GM19025 (cell line): ENCODE results near the gene AMER3.
A peak's percentile ranks its signal among the peaks of the same experiment; 100 is the strongest.
"Not testable (repeated sequence)": the region's sequence is repeated elsewhere in the genome, so short reads cannot be mapped to it uniquely, and the experiment has no call there.

Experiments used
- ATAC-seq: cut with Tn5 transposase; IDR thresholded peaks from one replicate; pipeline ENCODE4 v1.9.1; 2021; ENCODE audit warnings: mild to moderate bottlenecking, low read depth, moderate library complexity; ENCODE audit not compliant: unreplicated experiment

Gene AMER3, protein sequence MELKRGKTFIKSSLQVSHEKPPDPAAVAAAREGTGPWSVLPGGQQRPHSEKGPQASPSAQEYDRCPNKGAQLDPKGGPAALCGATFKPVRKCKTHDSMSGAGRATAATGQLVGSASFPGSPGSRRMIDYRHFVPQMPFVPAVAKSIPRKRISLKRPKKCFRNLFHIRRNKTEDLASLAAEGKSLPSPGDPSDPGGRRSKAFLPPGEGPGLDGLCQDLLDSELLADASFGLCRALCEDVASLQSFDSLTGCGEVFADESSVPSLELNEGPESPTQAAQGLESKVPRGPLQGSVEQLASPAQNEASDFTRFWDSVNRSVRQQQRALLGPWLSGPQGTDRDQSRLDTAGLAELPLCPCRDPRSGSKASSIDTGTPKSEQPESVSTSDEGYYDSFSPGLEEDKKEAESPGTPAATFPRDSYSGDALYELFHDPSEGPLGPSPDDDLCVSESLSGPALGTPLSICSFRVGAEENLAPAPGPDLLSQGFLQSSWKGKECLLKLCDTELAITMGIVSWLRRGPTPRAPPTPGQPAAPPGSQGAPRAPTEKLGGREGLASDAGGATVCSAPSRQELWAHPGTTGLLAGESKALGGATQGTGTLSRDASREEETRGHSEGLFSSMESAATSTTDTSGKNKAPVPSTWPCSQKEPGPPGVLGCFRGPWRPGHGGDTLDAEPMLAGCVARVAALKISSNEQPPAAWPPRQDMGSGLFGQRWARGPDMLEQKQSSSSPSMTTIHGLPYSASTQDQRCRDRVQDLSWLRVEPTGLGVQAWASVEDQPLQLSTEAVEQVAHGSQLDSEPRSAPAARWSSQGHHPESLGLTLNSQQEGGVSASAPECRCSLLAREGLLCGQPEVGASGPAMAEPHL

GRCh38 chr2:130755256-130756052 is at the start of gene AMER3:
TSS of gene AMER3 (plus strand) at chr2:130755540. CDS start at chr2:130762073, 6,533 bp downstream.
- peak; percentile 32 for ATAC-seq

DNA sequence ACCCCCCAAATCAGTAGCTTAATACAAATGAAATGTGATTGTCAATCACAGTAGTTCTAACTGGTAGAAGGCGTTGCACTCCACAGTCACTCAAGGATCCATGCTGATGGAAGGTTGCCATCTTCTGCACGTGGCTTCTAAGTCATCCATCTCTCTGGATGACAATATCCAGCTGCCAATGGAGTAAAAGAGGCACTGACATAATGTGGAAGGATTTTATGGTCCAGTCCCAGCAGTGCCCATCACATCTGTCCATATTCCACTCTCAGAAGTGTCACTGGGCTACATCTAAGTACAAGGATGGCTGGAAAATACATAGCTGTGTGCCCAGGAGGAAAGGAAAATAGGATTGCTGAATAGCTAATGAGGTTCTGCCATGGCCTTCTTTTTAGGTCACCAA is 40.5 kb upstream of the AMER3 start:
- ATAC-seq = not testable (repeated sequence)

- no peak for ATAC-seq
Observed at GRCh38 chr2:130720036-130720435, 35.3 kb upstream of the AMER3 start.

DNA sequence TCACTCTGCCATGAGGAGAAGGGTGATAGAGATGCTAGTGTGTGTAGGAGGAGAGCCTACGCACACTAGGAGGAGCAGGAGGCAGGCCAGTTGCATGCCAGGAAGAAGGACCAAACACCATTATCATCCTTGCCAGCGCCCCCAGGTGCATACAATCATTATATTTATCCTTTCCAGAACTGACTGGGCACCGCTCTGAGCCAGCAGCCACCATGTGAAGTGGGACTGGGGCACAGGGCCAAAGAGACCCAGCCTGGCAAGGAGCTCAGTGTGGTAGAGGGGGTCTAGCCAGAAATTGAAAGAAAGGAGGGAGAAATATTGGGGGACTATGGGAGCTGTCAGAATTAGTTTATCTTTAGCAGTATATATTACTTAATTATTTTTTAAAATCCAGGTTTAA is 34.8 kb upstream of the AMER3 start:
- ATAC-seq = no peak

DNA sequence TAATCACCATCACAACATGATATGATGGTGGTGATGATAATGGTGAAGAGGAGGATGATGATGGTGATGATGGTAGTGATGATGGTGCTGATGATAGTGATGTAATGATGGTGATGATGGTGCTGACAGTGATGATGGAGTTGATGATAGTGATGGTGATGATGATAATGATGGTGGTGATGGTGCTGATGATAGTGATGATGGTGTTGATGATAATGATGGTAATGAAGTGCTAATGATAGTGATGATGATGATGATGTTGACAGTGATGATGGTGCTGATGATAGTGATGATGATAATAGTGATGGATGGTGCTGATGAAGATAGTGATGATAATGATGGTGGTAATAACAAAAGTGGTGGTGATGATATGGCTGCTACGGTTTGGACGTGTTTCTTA is 30.9 kb upstream of the AMER3 start:
- no peak for ATAC-seq

GRCh38 chr2:130726614-130727180 is 28.6 kb upstream of the AMER3 start:
- ATAC-seq = no peak

- peak; percentile 90 for ATAC-seq
Observed at GRCh38 chr2:130727286-130727924, 27.9 kb upstream of the AMER3 start.

GRCh38 chr2:130728007-130728454 is 27.3 kb upstream of the AMER3 start:
- no peak for ATAC-seq

- no peak for ATAC-seq
Observed at GRCh38 chr2:130728549-130729316, 26.6 kb upstream of the AMER3 start, which contains the start of gene GPR148. TSS of gene GPR148 (plus strand) at chr2:130729070. CDS start at chr2:130729152, 82 bp downstream.

GRCh38 chr2:130729322-130730299 is 25.7 kb upstream of the AMER3 start:
- ATAC-seq = no peak

GRCh38 chr2:130732257-130732656 is 23.1 kb upstream of the AMER3 start:
- ATAC-seq = not testable (repeated sequence)

DNA sequence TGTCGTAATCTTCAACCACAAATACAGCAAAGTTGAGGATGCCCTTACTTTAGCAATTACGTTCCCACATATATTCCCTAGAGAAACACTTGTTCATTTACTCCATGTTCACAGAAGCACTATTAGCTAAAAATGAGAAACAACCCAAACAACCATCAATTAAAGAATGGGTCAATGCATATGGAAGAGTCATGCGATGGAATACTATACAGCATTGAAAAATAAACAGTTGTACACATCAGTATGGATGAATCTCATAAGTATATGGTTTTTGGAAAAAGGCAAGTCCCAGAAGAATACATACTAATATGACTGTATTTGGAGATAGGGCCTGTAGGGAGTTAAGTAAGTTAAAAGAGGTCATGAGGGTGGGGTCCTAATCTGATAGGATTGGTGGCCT is 20.1 kb upstream of the AMER3 start:
- ATAC-seq = no peak

GRCh38 chr2:130736487-130736886 is 18.9 kb upstream of the AMER3 start:
- no peak for ATAC-seq

DNA sequence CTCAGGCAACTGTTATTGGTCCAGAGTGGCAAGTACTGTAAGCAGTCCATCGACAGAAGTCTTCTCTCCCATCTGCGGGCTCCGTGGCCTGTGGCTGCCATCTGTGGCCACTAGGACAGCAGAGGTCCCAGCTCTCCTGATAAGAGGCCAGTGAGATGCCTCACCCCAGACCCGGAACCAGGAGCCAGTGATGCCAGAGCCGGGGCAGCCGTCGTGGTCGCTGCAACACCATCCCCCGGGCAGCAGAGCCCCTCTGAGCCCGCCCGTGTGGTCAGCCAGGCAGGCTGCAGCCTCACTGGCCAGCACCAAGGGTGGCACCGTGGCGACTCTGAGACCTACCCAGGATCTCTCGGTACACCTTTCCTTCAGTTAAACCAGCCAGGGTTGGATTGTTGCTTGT is 17.7 kb upstream of the AMER3 start:
- ATAC-seq = no peak

DNA sequence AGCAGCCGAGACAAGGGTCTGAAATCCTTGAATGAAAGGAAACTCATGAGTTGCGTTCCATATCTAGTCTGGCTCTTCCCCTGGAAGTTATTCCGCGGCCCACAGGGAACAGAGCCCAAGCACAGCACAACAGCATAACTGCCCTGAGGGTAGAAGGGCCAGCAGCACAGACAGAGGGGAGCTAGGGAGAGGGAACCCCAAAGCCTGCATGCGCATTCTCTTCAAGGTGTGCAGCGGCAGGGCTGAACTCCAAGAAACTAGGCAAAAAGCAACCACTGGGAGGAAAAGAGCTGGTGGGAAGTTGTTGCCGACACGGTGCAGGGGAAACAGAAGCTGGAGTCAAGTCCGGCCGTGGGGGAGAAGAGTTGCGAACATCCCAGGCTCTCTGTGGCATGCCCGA is 14.7 kb upstream of the AMER3 start:
- no peak for ATAC-seq

DNA sequence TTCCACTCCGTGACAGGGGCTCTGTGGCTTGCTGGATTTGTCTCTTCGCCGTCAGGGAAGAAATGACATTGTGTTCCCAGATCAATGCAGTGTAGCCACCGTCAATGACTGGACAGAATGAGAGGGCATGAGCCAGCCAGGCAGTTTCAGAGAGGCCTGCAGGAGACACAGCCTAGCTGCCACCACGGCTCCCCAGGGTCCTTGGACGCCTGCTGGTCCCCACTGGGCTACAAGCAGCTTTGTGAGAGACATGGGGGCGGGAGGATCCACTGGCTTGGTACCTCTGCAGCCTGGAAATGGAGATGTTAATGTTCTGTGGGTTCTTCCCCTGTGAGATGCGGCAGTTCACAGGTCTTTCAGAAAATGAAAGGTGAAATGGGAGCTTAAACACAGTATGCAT is 12.1 kb upstream of the AMER3 start:
- no peak for ATAC-seq

- ATAC-seq = no peak
Observed at GRCh38 chr2:130744287-130745117, 10.8 kb upstream of the AMER3 start.
